GM12874 (cell line): ENCODE measurements around the gene NRIP3.

ENCODE experiments used
- CTCF ChIP-seq: IDR thresholded peaks from 2 replicates; pipeline ENCODE4 v1.5.1; 2011; ENCODE audit warnings: low read depth, mild to moderate bottlenecking, control low read depth, low read length, moderate library complexity; ENCODE audit not compliant: insufficient read depth

The NRIP3 gene

GRCh38 chr11:9003573-9004182, at the start of gene NRIP3:
TSS of gene NRIP3 (minus strand) at chr11:9004001. CDS start at chr11:9003935, 66 bp downstream.
- no peak for TF ChIP-seq CTCF

GRCh38 chr11:9052316-9052715, 48.5 kb upstream of the NRIP3 start:
- no peak for TF ChIP-seq CTCF

GRCh38 chr11:9049959-9050358, 46.2 kb upstream of the NRIP3 start:
- TF ChIP-seq CTCF: no peak

GRCh38 chr11:9047964-9048523, 44.2 kb upstream of the NRIP3 start:
- no peak for TF ChIP-seq CTCF

GRCh38 chr11:9046481-9046880, 42.7 kb upstream of the NRIP3 start:
- TF ChIP-seq CTCF: no peak

GRCh38 chr11:9042488-9042887, 38.7 kb upstream of the NRIP3 start:
- TF ChIP-seq CTCF: no peak

GRCh38 chr11:9041747-9042146, 37.9 kb upstream of the NRIP3 start:
- TF ChIP-seq CTCF: no peak

GRCh38 chr11:9040410-9040809, 36.6 kb upstream of the NRIP3 start:
- TF ChIP-seq CTCF: no peak
